GM12892 (cell line): ENCODE data around the gene PDE3A.

Source experiments
- DNase-seq: peaks from one replicate; pipeline ENCODE4 v3.0.0; 2011; ENCODE audit not compliant: insufficient read length
- FAIRE-seq: peaks from 2 replicates; lab custom pipeline; 2011; peaks lifted over from hg19 to GRCh38; lab: Jason Lieb, UNC
- POLR2A ChIP-seq: IDR thresholded peaks from 2 replicates; pipeline ENCODE4 v1.6.1; 2011; ENCODE audit warnings: low read depth, low read length, control low read depth
- POLR2AphosphoS5 ChIP-seq: IDR thresholded peaks from 2 replicates; pipeline ENCODE4 v1.6.1; 2011; ENCODE audit warnings: low read depth, low read length, control low read depth
- TAF1 ChIP-seq: IDR thresholded peaks from 2 replicates; pipeline ENCODE4 v1.6.1; 2011; ENCODE audit warnings: low read depth, mild to moderate bottlenecking, control low read depth, low read length, borderline replicate concordance

PDE3A gene

DNA sequence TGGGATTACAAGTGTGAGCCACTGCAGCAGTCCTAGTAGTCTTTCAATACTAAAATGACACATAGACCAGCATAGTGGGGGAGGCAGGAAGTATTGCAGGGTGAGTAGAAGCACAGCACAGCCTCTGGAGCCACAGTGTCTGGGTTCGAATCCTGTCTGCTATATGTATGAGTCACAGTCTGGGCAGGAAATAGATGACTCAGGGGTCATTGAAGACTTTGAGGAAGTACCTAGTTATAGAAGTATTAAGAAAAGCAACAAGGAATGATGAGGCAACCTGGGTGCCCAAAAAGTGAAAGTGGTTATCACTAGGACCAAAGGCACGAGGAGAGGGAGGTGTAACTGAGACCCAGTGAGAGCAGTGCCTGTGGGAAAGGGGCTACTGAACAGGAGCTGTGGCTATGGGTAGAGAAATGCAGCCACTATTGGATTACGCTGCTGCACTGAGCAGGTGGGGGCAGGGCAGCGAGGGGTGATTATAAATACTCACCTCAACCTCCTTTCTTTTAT lies 124.0 kb downstream of the PDE3A start:
- no peak for TF ChIP-seq TAF1
- FAIRE-seq (no peak), DNase-seq (no peak)

- TF ChIP-seq TAF1 (no peak), POLR2AphosphoS5 (no peak), POLR2A (no peak)
- no peak for FAIRE-seq
These were observed 125.6 kb downstream of the PDE3A start for GRCh38 chr12:20493934-20494333.

DNA sequence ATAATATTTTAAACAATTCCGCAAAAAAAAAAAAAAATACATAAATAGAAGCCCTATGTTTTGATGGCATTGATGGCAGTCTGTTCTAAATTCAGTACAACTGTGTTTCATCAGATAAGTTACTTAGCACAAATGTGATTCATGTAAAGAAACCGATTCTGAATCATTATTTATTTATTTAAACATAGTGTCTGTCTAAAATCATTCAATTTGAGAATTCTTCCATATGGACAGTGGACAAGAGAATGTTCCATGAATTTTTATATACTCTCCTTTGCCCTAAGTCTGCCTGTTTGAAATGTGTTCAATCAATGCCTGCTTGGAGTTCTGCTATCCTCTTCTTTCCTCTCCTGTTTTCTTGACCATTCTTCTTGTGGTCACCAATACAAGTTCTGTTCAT lies 126.5 kb downstream of the PDE3A start:
- no peak for FAIRE-seq
- TF ChIP-seq POLR2A (no peak), TAF1 (no peak), POLR2AphosphoS5 (no peak)
- DNase-seq: no peak

More at GRCh38 chr12:20493934-20494333, 125.6 kb downstream of the PDE3A start:
- no peak for DNase-seq

DNA sequence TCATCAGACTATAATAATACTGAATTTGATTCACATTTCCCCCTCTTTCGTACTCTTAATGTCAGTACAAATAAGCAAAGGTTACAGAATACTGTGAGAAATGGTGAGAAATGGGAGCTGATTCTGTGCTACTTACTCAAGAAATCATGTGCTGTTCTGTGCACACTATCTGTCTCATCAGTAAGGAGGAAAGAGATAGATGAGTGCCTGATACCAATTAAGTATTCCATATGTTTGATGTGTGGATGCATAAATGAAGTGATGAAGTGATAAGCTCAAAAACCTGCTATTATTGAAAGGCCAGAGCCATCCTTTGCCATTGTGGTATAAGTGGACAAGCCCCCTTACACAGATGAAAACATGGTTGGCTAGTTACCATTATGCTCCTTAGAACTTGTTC lies 127.7 kb downstream of the PDE3A start:
- FAIRE-seq: no peak
- no peak for TF ChIP-seq POLR2AphosphoS5
- no peak for DNase-seq

DNA sequence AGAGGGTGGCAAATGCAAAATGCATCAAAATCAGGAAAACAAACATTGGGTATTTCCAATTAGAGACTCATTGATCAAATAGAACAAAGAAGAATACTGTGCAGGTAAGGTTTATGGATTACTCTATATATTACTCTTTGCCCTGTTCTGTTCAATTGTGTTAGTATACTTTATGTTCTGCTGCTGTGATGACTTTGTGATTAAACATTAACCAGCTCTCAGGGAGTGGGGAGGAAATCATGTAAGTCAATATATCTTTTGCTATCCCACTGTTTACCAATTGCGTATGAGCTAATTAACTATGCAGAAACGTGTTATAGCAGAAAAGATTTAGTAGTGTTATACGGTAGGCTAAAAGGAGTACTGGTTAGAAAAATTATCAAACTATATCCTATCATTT lies 129.4 kb downstream of the PDE3A start:
- no peak for DNase-seq
- no peak for FAIRE-seq

GRCh38 chr12:20501958-20502357 lies 133.6 kb downstream of the PDE3A start:
- no peak for FAIRE-seq
- TF ChIP-seq POLR2AphosphoS5: no peak
- no peak for TF ChIP-seq TAF1
- TF ChIP-seq POLR2A: no peak
- DNase-seq: no peak

More for the DNA sequence above, 129.4 kb downstream of the PDE3A start:
- TF ChIP-seq POLR2A: no peak
- no peak for TF ChIP-seq POLR2AphosphoS5
- no peak for TF ChIP-seq TAF1

DNA sequence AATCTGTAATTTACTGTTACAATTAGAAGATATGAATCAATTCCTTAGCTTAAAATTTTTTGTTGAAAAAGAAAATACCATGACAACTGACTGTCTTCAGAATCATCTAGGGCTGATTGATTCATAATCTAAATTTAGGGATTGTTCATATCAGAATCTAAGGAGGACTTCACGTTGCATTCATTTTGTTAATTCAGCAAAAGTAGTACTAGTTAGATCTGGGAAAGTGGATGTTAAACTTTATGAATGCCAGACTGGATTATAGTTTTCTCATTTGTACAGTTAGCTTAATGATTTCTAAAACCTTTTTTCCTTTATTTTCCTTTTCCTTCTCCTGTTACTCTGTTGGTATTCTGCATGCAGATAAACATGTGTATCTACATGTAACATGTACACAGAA lies 135.5 kb downstream of the PDE3A start:
- TF ChIP-seq POLR2A: no peak
- TF ChIP-seq POLR2AphosphoS5: no peak
- TF ChIP-seq TAF1: no peak
- no peak for FAIRE-seq
- no peak for DNase-seq

DNA sequence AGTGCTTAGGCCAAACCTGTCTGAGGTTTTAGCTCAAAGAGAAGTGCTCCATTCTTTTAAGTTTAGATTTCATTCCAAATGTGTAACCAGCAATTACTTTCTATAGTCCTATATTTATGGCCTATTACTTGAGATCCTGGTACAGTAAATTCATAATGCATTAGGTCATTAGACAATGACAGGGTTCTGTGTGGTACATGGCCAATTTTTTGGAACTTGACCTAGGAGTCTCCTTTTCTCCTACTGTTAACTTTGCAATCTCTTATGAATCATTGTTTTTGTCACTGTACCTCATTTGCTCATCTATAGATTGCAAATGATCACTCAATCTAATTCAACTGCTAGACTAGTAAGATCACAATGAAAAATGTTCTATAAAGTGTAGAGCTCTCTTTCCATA lies 136.7 kb downstream of the PDE3A start:
- TF ChIP-seq POLR2AphosphoS5 (no peak), TAF1 (no peak)
- DNase-seq (no peak), FAIRE-seq (no peak)

- TF ChIP-seq POLR2AphosphoS5: no peak
- no peak for TF ChIP-seq TAF1
- no peak for TF ChIP-seq POLR2A
- no peak for DNase-seq
- FAIRE-seq: no peak
These were observed 138.7 kb downstream of the PDE3A start for GRCh38 chr12:20507056-20507455.

- no peak for FAIRE-seq
- TF ChIP-seq POLR2AphosphoS5: no peak
- TF ChIP-seq POLR2A: no peak
- no peak for TF ChIP-seq TAF1
These were observed 139.4 kb downstream of the PDE3A start for GRCh38 chr12:20507711-20508110.

GRCh38 chr12:20508359-20508758 lies 140.0 kb downstream of the PDE3A start:
- FAIRE-seq (no peak), DNase-seq (no peak)

More at GRCh38 chr12:20507711-20508110, 139.4 kb downstream of the PDE3A start:
- no peak for DNase-seq

GRCh38 chr12:20508962-20509361 lies 140.6 kb downstream of the PDE3A start:
- FAIRE-seq: no peak
- no peak for DNase-seq
- TF ChIP-seq POLR2AphosphoS5: no peak
- no peak for TF ChIP-seq POLR2A
- TF ChIP-seq TAF1: no peak

More at GRCh38 chr12:20508359-20508758, 140.0 kb downstream of the PDE3A start:
- TF ChIP-seq TAF1 (no peak), POLR2A (no peak), POLR2AphosphoS5 (no peak)

DNA sequence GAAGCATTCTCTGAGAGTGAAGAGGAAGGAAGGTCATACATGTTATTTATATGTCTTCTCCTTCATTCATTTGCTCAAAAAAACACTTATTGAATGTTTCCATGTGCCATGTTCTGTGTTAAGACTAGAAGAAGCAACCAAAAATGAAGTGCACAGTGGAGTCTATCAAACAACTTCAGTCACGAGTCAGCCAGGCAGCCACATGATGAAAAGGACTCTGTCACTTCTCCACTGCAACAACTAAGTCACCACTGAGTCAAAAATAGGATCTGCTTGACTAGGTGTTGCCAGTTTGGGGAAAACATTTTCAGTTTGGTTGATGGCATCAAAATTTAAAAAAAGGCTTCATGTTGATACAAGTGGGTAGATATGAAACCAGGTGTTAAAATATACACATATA lies 142.5 kb downstream of the PDE3A start:
- TF ChIP-seq POLR2A: no peak
- TF ChIP-seq POLR2AphosphoS5: no peak
- TF ChIP-seq TAF1: no peak
- FAIRE-seq (no peak), DNase-seq (no peak)

- no peak for DNase-seq
- no peak for FAIRE-seq
- TF ChIP-seq POLR2A: no peak
- no peak for TF ChIP-seq TAF1
- no peak for TF ChIP-seq POLR2AphosphoS5
These were observed 144.9 kb downstream of the PDE3A start for GRCh38 chr12:20513189-20513588.
